GM12878 (cell line): ENCODE data around the gene FDX2. TPM values are rescaled to one million over a fixed set of nuclear protein-coding genes. Genes with fewer than 3 reads are reported as not detected.

Experiments
- ATAC-seq: fragments of 200-7000 bp; cut with Tn5 transposase; 3 replicates; pipeline ENCODE4 v1.9.1; 2020; ENCODE audit warnings: mild to moderate bottlenecking, moderate library complexity
- BruUV-seq: library from RNA; stranded (reverse); fragments of 400-500 nt; replicated peaks from 2 replicates; lab custom pipeline; 2021; lab: Mats Ljungman, UMichigan
- CTCF ChIA-PET: fragments of 300-600 bp; sonication (Branson Sonifier 250); formaldehyde crosslinking; extraction: SDS; loops from one replicate; lab custom pipeline; 2021; ENCODE audit warnings: inconsistent platforms; lab: Yijun Ruan, JAX
- POLR2A ChIA-PET: fragments of 350-600 bp; formaldehyde crosslinking; extraction: SDS; loops from one replicate; lab custom pipeline; 2021; ENCODE audit warnings: inconsistent platforms; lab: Charles Lee
- RAD21 ChIA-PET: fragments of 300-600 bp; sonication (Branson Sonifier 250); formaldehyde crosslinking; loops from one replicate; lab custom pipeline; 2023; ENCODE audit warnings: antibody characterized with exemption; ENCODE audit not compliant: unreplicated experiment; lab: Charles Lee
- SMC1A ChIA-PET: fragments of 300-600 bp; sonication (Branson Sonifier 250); formaldehyde crosslinking; loops from one replicate; lab custom pipeline; 2023; ENCODE audit not compliant: unreplicated experiment, uncharacterized antibody; lab: Charles Lee
- DNase-seq: peaks from one replicate; pipeline ENCODE4 v3.0.0-alpha.2; 2011; ENCODE audit warnings: low read depth, low spot score
- FAIRE-seq: peaks from 3 replicates; lab custom pipeline; 2011; peaks lifted over from hg19 to GRCh38; lab: Jason Lieb, UNC
- H2AFZ ChIP-seq: 2 replicates; pipeline ENCODE4 v1.6.0; 2011; ENCODE audit warnings: low read depth, low read length, control low read depth; ENCODE audit not compliant: control insufficient read depth
- H3K27ac ChIP-seq: 2 replicates; pipeline ENCODE4 v1.5.1; 2011; ENCODE audit warnings: control low read depth; ENCODE audit not compliant: control insufficient read depth, insufficient read depth
- H3K27me3 ChIP-seq, 2 experiments: replicated peaks in 1 of 2; 2 replicates each; pipeline versions ENCODE4 v1.6.0 to v1.6.1; 2011; ENCODE audit warnings: low read length in 1 of 2; ENCODE audit not compliant: control insufficient read depth in 2 of 2, insufficient read depth in 2 of 2
- H3K36me3 ChIP-seq, 2 experiments: 2 replicates each; pipeline ENCODE4 v1.5.1; 2011; ENCODE audit warnings: low read length in 1 of 2; ENCODE audit not compliant: control insufficient read depth in 2 of 2, insufficient read depth in 2 of 2
- H3K4me1 ChIP-seq: 2 replicates; pipeline ENCODE4 v1.6.1; 2011; ENCODE audit warnings: mild to moderate bottlenecking, low read length, moderate library complexity, mixed read lengths; ENCODE audit not compliant: control insufficient read depth, insufficient read depth
- H3K4me2 ChIP-seq: 2 replicates; pipeline ENCODE4 v1.6.0; 2011; ENCODE audit warnings: control low read depth; ENCODE audit not compliant: control insufficient read depth, insufficient read depth
- H3K4me3 ChIP-seq: fragments of 200-600 bp; sonication (generic); 2 replicates; pipeline ENCODE4 v1.5.1; 2016
- H3K79me2 ChIP-seq: 2 replicates; pipeline ENCODE4 v1.6.0; 2011; ENCODE audit warnings: low read length; ENCODE audit not compliant: control insufficient read depth, insufficient read depth
- H3K9ac ChIP-seq: 2 replicates; pipeline ENCODE4 v1.8.0; 2011; ENCODE audit warnings: low read length, control low read depth, mixed read lengths; ENCODE audit not compliant: control insufficient read depth, insufficient read depth
- H3K9me3 ChIP-seq: replicated peaks from 3 replicates; pipeline ENCODE4 v1.5.1; 2011; ENCODE audit warnings: mild to moderate bottlenecking, low read length; ENCODE audit not compliant: control insufficient read depth, insufficient read depth
- H4K20me1 ChIP-seq: 2 replicates; pipeline ENCODE4 v1.6.0; 2011; ENCODE audit not compliant: control insufficient read depth, insufficient read depth
- E2F4 ChIP-seq: IDR thresholded peaks from 2 replicates; pipeline ENCODE4 v1.6.1; 2012; ENCODE audit warnings: low read depth, low read length, improper control_type of control experiment
- MEF2A ChIP-seq: IDR thresholded peaks from 2 replicates; pipeline ENCODE4 v1.6.1; 2011; ENCODE audit warnings: low read depth, mild to moderate bottlenecking, low read length, moderate library complexity; ENCODE audit not compliant: insufficient read depth
- MEF2B ChIP-seq: fragments of 450-650 bp; IDR thresholded peaks from 2 replicates; pipeline ENCODE4 v1.6.1; 2018; ENCODE audit warnings: mild to moderate bottlenecking, moderate library complexity; ENCODE audit not compliant: partially characterized antibody, poor library complexity, severe bottlenecking
- NFYA ChIP-seq: IDR thresholded peaks from 2 replicates; pipeline ENCODE4 v1.6.1; 2011; ENCODE audit warnings: low read depth, mild to moderate bottlenecking, low read length, improper control_type of control experiment, borderline replicate concordance
- NFYB ChIP-seq: IDR thresholded peaks from 2 replicates; pipeline ENCODE4 v1.6.1; 2011; ENCODE audit warnings: low read depth, mild to moderate bottlenecking, low read length, improper control_type of control experiment, moderate library complexity; ENCODE audit not compliant: insufficient read depth
- RUNX3 ChIP-seq: IDR thresholded peaks from 2 replicates; pipeline ENCODE4 v1.6.1; 2012; ENCODE audit warnings: low read length, inconsistent platforms
- WGBS: methylation state at CpG from one replicate; pipeline ENCODE4 v1.1.6; 2016; ENCODE audit warnings: low lambda C conversion rate; ENCODE audit not compliant: insufficient replicate concordance, insufficient coverage; ENCODE audit errors: missing lambda C conversion rate; 5-methylcytosine and 5-hydroxymethylcytosine counted together
- in situ Hi-C: fragments of 300-500 bp; cut with MboI; formaldehyde crosslinking; loops from 9 replicates; pipeline ENCODE4 v1.14.3; 2018; ENCODE audit warnings: mixed read lengths
- intact Hi-C: fragments of 100-400 bp; cut with micrococcal nuclease; formaldehyde crosslinking; loops from one replicate; pipeline ENCODE4 v1.14.2; 2022; ENCODE audit not compliant: unreplicated experiment
- polyA plus RNA-seq, 11 experiments: library from polyadenylated mRNA; depleted of rRNA in 4 of 11; unstranded in 6 of 11; stranded (reverse) in 5 of 11; fragments of >200 nt; fragmentation: Nextera tagmentation in 4 of 11; fragmentation: Illumina TruSeq in 1 of 11; extraction: Ambion mirVana in 4 of 11; extraction: Trizol in 1 of 11; gene quantifications; 1 replicate in 1 of 11; 2 replicates in 10 of 11; pipeline versions ENCODE4 v1.2.1 to v1.2.3, GENCODE V29; 2011 to 2016; ENCODE audit warnings: inconsistent platforms in 2 of 11, missing spikeins in 2 of 11, low read depth in 1 of 11
- total RNA-seq, 4 experiments: library from RNA; depleted of rRNA in 3 of 4; stranded (reverse); fragments of >200 nt in 3 of 4; fragmentation: Illumina TruSeq in 1 of 4; extraction: Trizol in 1 of 4; gene quantifications; 2 replicates each; pipeline versions ENCODE4 v1.2.1 to v1.2.3, GENCODE V29; 2013 to 2021

Gene FDX2
- total and polyA plus RNA-seq, 10 of the 15 experiments (the other 5 are each of a cell fraction or from before 2014, with no cell fraction given), result 1.4 to 50.4 (median 24.7) TPM

GRCh38 chr19:10333758-10334587 lies 18.2 kb upstream of the FDX2 start:
- Histone ChIP-seq H3K36me3 (peaks cover 10 to 19% of the 10 kb centered on the region in 2 experiments; a peak in 3 of 4 replicates), H3K4me1 (peaks cover 22% of the 10 kb centered on the region)

More at GRCh38 chr19:10333758-10334587, 18.2 kb upstream of the FDX2 start:
- intact Hi-C loops, result loop anchor here (5.0 kb wide), 2 partner anchors 53 to 62 kb away; partner anchors contain the start of gene ICAM1
- RAD21 ChIA-PET, result interaction anchor here (0.6 to 1.4 kb wide), 10 partner anchors 16 to 479 kb away, joined by 3 to 15 read pairs (median 6); partner anchors contain the start of genes ICAM1 and ICAM5
- H3K79me2 ChIP-seq, result peaks cover 46% of the 10 kb centered on the region
- H2AFZ ChIP-seq, result peak overlapping the region; percentile 69
- peak; percentile 23 for ATAC-seq
- H3K4me2 ChIP-seq, result peak overlapping the region; percentile 88
- peak overlapping the region; percentile 72; the same call in 1 of the 2 replicates for H3K4me3 ChIP-seq
- in situ Hi-C loops, result no loop called here
- SMC1A ChIA-PET, result interaction anchor here (0.9 to 2.5 kb wide), 5 partner anchors 46 to 74 kb away, joined by 3 to 11 read pairs (median 4); partner anchors contain the start of genes ICAM4 and TYK2
- H3K9me3 ChIP-seq, result no peaks in the 10 kb centered on the region
- FAIRE-seq, result no peak
- 0 out of 2 replicates have a peak overlapping the region, but pooled peaks have one; percentile 25 for H3K27ac ChIP-seq
- TF ChIP-seq MEF2A (no peak), RUNX3 (peak; percentile 37; the same call in 1 of the 2 replicates), NFYA (no peak), E2F4 (no peak), MEF2B (no peak), NFYB (no peak)
- BruUV-seq, result TSS peak; percentile 85
- peak overlapping the region; percentile 67 for H3K9ac ChIP-seq
- DNase-seq, result no peak
- no peaks in the 10 kb centered on the region for H3K27me3 ChIP-seq
- POLR2A ChIA-PET, result interaction anchor here (0.5 to 1.8 kb wide), 9 partner anchors 8 to 508 kb away, joined by 3 to 11 read pairs (median 6); partner anchors contain the start of gene ICAM5
- H4K20me1 ChIP-seq, result no peaks in the 10 kb centered on the region
- 57% methylated on average over 44 of the region's 44 CpGs for WGBS
- CTCF ChIA-PET, result interaction anchor here (0.6 to 2.9 kb wide), 6 partner anchors 43 to 225 kb away, joined by 3 to 15 read pairs (median 3); partner anchors contain the start of gene TYK2
